Measurements from ENCODE around the gene ACTG2.
"Not testable (repeated sequence)": the region's sequence is repeated elsewhere in the genome, so short reads cannot be mapped to it uniquely, and the experiment has no call there.

Gene ACTG2

DNA sequence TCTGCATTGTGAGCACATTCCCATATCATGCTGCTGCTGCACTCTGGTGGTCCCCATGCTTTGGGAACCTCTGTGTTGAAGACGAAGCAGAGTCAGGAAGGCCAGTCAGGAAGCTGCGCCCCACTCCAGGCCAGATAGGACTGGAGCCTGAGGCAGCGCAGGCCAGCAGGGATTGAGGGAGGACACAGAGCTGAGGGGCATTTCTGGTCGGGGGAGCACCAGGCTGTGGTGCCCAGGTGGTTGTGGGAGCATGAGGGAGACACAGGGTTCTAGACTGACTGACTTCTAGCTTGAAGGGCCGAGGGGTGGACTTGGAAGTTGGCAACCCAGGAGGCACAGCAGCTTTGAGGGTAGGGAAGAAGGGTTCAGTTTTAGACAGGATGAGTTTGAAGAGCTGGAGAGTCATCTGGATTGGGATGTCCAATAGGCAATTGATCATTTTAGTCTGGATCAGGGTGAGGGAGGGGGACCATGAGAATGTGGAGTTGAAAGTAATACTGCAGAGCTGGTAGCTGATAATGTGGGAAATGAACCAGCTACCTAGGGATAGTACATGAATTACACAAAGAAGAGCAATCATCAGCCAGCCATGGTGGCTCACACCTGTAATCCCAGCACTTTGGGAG lies 1.4 kb upstream of the ACTG2 start:
- DNase-seq (ENCODE audit: low read depth in 2 of 2): no peak

DNA sequence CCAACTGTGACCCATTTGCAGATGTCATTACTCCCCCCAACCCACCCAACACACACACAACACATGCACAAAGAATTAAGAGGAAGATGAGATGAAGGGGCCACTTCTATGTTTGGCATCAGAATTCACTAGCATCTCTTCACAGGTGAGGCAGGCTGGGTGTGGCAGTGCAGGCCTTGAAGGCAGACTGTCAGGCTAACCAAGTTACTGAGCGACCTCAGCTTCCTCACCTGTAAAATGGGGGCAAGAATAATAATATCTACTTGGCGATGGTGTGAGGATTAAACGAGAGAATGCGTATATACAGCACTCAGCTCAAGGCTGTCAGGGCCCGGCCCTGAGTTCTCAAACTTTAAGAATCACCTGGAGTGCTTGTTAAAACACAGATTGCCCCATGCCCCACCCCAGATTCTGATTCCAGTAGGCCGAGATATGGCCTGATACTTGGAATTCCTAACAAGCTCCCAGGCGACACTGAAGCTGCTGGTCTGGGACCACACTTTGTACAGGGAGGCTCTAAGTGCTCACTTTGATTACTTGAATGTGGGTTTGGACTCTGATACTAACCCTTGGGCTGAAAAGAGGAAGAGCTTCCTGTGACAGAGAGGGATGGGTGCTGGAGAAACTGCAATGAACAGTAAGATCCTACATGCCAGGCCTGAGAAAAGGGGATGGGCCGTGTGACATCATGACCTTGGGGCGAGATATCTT lies 1.1 kb downstream of the ACTG2 start:
- DNase-seq (ENCODE audit: low read depth in 2 of 2): no peak

DNA sequence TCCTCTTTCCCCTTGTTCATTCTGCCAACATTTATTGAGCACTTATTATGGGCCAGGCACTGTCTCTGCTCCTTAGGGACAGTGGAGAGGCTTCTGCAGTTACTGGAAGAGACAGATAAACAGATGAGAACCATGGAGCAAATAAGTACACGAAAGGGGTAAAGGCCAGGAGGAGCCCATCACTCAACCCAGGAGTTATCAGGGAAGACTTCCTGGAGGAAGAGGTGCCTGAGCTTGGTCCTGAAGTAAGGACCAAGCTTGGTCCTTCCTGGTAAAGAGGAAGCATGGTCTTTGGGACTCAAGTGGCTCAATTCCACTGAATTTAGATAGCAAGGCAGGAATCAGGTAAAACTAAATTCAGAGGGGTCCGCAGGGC lies 1.7 kb downstream of the ACTG2 start:
- DNase-seq (ENCODE audit: low read depth in 2 of 2): no peak

DNA sequence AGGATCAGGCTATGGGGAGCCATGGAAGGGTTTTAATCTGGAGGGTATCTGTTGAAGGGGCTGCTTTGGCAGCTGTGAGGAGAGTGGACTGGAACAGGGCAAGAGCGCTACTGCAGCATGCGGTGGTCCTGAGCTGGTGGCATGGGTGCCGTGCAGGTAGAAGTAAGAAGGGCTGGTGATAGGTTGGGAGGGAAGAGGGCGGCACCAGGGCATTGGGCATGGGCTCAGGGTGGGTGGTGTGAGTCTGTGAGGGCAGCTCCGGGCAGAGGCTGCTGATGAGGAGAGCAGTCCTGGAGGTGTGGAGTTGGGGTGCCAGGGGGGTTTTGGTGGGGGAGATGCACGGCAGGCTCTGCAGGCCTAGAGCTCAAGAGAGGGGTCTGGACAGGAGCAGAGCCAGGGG lies 2.1 kb downstream of the ACTG2 start:
- DNase-seq (ENCODE audit: low read depth in 2 of 2): no peak

DNA sequence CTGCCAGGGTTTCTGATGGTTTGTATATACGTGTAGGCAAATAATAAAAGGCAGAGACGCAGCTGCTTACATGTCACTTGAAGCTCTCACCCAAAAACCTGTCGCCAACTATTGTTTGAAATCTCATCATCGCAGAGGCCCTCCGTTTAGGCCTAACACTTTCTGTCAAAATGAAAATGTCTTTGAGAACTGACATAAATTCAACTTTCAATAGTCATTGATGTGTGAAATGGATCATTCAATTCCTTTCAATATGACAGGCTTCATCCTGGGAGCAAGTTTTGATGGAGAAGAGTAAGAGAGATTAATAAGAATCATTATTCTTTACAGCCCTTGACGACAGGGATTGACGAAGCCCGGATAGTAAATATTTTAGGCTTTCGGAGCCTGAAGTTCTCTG lies 2.7 kb downstream of the ACTG2 start:
- DNase-seq (ENCODE audit: low read depth in 2 of 2): no peak

DNA sequence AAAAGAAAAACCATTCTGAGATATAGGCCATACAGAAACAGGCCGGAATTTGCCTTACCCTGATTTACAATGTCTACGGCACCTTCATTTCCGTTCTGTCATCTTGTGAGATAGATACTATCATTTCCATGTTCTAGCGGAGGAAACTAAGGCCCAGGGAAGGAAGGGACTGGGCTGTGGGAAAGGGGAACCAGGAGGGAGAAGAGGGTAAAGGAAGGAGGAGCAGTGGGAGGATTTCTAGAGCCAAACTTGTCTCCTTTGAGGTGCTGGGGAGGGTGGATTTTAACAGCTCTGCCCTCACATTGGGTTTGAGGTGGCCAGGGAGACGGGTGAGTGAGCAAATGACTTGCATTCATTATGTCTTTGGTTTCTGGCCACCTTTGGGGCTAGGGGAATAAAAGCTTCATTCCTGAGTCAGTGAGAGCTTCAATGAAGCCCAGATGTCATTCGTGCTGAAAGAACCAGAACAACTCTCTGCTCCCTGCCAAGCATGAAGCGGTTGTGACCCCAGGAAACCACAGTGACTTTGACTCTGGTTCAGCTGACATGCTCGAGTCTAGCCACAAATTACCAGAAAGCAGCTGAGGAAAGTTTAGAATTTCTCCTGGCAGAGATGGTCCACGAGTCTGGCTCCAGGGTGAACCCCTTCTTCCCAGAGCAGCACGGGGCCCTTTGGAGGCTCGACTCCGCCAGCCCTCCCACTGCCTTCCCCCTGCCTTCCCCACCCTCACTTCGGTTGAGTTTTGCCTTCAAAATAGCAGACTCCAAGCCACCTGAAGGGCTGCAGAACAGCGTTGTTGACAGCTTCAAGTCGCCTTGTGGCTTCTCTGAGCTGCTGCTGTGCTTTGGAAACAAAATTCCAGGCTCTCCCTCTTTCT lies 3.8 kb downstream of the ACTG2 start:
- no peak for DNase-seq (ENCODE audit: low read depth in 2 of 2)

DNA sequence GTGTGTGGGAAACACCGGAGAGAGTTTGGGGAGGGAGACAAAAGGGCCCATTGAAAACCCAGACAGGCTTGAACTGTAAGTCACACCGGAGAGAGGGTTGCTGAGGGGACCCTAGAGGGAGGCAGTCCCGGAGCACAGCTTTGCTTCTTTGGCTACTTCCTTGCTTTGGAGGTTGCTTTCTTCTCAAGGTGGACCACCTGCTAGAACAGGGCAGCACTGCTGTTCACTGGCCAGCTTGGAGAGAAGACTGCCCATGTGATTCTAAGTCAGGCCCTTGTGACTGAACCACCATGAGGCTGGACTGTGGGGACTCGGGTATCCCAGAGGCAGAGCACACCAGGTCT lies 4.4 kb downstream of the ACTG2 start:
- no peak for DNase-seq (ENCODE audit: low read depth in 2 of 2)

DNA sequence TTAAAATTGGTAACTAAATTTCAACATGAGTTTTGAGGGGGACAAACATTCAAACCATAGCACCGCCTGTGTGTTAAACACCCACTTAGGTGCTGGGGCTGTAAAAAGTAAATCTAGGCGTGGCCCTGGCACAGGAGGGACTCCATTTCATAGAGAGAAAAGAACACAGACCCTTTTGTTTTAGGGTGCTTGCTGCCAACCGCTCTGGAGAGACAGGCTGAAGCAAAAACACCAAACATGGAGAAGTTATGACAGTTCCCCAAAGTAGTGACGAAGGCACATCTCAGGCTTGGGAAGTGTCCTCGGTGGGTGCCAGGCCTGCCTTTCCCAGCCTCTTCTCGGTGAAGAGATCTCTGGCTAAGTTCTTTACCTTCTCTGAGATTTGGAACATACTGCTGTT lies 5.1 kb downstream of the ACTG2 start:
- no peak for DNase-seq (ENCODE audit: low read depth in 2 of 2)

DNA sequence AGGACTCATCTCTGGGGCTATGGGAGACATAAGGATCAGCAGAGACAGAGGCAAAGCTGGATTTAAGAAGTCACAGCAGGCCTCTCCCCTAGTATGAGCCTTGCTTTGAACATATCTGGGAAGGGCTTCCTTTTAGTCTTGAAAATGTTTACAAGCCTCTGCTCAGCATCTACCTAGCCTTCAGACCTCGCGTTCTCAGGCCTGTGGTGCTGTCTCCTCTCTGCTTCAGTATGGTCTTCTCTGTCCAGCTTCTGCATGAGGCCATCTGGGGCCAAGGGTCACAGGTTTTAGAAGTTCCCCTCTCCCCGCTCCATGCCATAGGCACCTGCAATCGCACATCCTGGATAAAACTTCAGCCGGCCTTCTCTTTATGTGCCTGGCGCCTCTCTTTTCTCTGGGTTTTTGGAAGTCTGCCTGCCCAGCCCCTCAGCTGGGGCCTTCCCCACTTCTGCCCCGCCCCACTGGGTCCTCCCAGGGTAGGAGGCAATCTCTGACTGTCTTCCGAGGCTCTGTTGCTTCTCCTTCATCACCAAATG lies 7.1 kb downstream of the ACTG2 start:
- DNase-seq (ENCODE audit: low read depth in 2 of 2): no peak

DNA sequence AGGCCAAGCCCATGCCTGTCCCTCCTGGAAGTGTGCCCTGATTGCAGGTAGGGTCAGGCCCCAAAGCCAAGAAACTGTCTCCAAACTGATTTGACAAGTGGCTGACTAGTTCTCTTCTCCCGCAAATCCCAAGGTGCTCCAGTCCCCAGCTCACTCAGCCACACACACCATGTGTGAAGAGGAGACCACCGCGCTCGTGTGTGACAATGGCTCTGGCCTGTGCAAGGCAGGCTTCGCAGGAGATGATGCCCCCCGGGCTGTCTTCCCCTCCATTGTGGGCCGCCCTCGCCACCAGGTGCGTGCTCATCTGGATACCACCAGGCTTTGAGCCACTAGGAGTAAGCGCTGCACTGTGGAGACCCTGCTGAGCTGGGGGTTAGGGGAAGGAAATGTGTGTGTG lies 8.3 kb downstream of the ACTG2 start:
- DNase-seq (ENCODE audit: low read depth in 2 of 2): no peak

DNA sequence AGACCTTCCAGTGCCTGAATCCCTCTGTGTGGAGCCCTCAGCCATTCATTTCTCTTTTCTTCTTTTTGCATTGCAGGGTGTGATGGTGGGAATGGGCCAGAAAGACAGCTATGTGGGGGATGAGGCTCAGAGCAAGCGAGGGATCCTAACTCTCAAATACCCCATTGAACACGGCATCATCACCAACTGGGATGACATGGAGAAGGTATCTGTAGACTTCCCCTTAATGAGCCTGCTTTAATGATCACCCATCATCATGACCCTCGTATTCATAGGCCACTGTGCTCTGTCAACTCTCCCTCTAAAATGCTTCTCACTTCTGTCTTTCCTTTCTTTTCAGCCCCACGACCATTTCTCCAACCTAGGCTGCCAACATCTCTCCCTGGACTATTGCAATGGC lies 9.5 kb downstream of the ACTG2 start:
- no peak for DNase-seq (ENCODE audit: low read depth in 2 of 2)

DNA sequence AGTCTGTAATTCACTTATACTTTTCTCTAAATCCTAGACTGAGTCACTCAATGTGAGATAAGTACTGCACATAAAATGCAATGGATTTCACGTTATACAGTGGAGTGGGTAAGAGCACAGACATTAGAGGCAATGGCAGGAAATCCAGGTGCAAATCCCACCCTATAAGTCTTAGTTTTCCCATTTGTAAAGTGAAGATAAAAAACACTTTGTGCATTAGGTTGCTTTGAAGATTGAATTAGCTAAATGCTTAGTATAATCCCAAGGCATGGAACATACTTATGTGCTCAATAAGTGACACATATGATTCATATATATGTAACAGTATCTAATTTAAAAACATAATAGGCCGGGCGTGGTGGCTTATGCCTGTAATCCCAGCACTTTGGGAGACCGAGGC lies 10.5 kb downstream of the ACTG2 start:
- no peak for DNase-seq (ENCODE audit: low read depth in 2 of 2)

DNA sequence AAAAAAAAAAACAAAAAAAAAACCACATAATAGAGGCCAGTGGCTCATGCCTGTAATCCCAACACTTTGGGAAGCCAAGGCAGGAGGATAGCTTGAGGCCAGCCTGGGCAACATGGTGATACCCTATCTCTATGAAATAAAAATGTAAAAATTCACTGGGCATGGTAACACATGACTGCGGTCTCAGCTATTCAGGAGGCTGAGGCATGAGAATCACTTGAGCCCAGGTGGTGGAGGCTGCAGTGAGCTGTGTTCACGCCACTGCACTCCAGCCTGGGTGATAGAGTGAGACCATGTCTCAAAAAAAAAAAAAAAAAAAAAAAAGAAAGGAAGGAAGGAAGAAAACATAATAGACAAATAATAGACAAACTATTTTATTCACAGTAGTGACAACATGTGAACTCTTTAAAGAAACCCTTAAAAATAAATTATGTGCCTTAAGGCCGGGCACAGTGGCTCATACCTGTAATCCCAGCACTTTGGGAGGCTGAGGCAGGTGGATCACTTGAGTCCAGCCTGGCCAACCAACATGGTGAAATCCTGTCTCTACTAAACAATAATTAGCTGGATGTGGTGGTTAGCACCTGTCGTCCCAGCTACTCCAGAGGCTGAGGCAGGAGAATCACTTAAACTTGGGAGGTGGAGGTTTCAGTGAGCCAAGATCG lies 11.3 kb downstream of the ACTG2 start:
- DNase-seq (ENCODE audit: low read depth in 2 of 2): not testable (repeated sequence)

DNA sequence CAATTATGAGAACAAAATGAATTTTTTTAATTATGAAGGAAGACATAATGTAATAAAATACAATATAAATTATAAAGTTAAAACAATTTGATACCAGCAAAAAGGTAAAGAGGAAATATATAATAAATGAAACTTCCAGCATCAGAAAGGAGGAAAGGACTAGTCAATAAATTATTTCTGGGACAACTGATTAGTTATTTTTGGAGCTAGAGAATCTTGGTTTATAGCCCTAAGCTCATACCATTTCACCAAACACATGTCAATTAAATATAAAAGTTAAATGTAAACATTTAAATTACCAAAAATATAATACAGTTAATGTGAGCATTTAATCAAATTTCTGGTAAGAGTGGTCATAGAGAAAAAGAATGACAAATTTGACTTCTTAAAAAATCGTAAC lies 12.1 kb downstream of the ACTG2 start:
- no peak for DNase-seq (ENCODE audit: low read depth in 2 of 2)

DNA sequence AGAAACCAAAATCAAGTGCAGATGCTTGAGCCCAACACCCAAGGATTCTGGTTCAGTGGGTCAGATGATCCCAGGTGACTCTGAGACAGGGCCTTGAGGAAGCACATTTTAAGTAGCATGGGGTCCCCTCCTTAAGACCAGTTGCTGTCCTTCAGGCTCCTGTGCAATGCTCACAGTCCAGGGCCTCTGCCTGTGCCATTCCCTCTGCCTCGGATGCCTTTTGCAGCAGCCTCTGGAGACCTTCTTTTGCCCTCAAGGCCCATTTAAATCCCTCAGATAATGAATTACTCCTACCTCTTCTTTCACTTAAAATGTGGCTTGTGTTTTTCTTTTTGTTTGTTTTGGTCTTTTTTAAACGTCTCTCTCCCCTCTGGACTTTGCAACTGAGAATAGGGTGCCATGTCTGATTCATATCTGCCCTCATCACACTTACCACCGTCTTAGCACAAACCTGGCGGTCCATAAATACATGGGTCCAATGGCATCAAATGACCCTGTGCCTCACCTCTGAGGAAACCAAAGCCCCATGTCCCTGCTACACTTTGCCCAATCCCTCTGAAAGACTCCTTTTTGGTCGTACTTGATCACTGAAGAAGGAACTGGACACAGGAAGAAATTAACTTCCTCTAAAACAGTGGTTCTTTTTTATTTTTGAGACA lies 14.2 kb downstream of the ACTG2 start:
- no peak for DNase-seq (ENCODE audit: low read depth in 2 of 2)

DNA sequence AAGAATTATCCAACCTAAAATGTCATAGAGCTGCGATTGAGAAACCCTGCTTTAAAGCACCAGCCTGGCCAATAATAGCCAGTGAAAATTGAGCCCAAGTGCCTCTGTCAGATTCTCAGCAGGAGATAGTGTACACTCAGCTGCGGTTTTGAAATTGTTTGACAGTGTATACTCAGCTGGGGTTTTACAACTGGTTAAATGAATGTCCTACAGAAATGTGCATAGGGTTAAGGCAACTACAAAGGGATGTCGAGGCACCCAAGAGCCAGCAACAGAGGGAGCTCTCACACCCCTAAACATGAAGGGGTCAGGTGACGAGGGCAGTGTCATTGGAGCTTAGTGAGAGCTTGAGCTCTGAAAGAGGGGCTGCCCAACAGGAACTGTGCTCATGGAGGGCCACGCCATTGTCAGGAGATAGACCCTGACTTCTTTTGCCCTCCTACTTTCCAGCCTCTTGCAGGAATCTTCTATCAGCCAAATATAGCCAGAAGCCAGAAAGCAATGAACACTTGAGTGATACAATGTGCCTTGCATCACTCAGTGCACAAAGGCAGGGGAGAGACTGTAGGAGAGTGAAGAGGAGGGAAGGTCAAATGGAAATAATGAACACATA lies 15.1 kb downstream of the ACTG2 start:
- DNase-seq (ENCODE audit: low read depth in 2 of 2): peak in 1 of 2 donors; percentile 31

DNA sequence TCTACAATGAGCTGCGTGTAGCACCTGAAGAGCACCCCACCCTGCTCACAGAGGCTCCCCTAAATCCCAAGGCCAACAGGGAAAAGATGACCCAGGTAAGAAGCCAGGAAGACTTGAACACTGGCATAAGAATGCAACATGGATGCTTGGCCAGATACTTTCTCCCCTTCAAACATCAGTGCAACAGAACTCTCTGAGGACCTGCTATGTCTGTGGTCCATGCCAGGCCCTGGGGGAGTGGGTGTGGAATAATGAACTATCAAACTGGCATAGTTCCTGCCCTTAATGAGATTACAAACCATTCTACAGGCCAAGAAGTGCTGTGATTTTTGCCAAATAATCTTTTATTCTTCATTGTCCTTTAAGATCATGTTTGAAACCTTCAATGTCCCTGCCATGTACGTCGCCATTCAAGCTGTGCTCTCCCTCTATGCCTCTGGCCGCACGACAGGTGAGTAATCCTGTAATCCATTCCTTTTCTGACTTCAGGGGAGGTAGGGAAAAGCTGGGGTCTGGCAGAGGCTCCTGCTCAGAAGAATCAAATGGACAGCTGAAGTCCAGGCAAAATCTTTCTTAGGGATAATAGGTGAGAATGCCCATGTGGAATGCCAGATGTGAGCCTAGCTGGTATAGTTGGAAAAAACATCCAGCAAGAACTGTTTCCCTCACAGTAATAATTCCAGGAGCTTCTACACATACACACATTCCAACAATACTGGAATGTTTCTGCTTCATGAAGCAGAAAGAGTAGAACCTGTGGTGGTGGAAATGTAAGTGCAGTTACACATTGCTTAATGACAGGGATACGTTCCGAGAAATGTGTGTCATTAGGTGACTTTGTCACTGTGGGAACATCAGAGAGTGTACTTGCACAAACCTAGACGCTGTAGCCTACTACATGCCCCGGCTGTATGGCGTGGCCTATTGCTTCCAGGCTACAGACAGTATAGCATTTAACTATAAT lies 16.2 kb downstream of the ACTG2 start:
- DNase-seq (ENCODE audit: low read depth in 2 of 2): no peak

DNA sequence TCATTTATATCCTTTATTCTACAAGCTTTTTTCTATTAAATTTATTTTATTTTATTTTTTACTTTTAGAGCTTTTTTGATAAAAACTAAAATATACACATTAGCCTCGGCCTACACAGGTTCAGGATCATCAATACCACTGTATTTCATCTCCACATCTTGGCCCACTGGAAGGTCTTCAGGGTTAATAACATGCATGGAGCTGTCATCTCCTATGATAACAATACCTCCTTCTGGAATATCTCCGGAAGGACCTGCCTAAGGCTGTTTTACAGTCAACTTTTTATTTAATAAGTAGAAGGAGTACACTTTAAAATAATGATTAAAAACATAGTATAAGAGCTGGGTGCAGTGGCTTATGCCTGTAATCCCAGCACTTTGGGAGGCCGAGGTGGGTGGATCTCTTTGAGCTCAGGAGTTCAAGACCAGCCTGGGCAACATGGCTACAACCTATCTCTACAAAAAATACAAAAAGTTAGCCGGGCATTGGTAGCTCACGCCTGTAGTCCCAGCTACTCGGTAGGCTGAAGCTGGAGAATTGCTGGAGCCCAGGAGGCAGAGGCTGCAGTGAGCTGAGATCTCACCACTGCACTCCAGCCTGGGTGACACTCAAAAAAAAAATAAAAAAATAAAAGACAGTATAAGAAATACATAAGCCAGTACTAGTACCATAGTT lies 18.2 kb downstream of the ACTG2 start:
- DNase-seq (ENCODE audit: low read depth in 2 of 2): no peak

DNA sequence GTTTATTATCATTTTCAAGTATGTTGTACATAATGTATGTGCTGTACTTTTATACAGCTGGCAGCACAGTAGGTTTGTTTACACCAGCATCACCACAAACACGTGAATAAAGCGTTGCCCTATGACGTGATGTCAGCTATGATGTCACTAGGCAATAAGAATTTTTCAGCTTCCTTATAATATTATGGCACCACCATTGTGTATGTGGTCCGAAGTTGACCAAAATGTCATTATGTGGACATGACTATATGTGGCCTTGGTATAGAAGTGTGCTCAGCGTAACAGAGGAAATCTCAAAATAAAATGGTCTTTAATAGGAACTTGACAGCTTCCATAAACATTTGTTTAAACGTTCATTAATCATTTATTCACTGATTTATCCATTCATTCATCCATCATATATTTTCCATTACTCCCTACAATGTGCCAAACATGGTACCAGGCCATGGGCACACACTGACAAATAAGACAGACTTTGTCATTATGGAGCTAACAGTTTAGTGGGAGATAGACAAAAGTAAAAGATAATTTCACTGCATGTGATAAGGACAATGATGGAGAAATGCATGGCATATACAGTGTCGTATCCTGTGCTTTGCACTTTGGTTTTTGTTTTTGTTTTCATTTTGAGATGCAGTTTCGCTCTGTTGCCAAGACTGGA lies 18.9 kb downstream of the ACTG2 start:
- no peak for DNase-seq (ENCODE audit: low read depth in 2 of 2)
